Stimulated activated CD4-positive, alpha-beta T cell treated with anti-CD3 and anti-CD28 coated beads, Interleukin-4, amount 100 ng/mL, for 4 hours (primary cell): Measurements from ENCODE around the gene MAX.
"Not testable (repeated sequence)": the region's sequence is repeated elsewhere in the genome, so short reads cannot be mapped to it uniquely, and the experiment has no call there.

Source experiments
- DNase-seq, 2 experiments: peaks; one replicate each; pipeline ENCODE4 v3.0.0-alpha.2; 2020

MAX gene

DNA sequence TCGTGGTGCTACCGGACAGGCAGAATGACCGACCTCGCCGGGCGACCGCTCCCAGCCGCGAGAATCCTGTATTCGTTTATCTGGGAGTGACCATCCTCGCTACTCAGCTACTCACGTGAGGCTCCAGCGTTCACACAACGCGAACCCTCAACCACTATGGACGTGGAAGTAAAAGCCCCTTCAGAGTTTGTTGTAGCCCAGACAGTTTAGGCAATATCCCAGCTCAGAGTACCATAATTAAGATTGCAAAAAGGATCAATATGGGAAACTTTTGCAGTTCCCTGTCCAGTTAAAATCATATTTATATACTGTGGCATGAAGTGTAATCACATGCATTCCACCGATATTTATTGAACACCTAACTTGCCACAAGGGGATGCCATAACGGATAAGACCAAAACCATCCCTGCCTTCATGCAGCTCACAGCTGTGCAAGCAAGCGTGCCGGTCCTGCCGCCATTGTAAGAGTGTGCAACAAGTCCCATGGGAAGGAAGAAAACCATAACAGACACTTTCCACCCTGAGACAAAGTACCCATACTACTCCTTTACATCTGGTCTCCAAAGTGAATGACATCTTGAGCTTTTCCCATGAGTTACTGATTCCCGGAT is 938 bp upstream of the MAX start:
- DNase-seq, result no peak

DNA sequence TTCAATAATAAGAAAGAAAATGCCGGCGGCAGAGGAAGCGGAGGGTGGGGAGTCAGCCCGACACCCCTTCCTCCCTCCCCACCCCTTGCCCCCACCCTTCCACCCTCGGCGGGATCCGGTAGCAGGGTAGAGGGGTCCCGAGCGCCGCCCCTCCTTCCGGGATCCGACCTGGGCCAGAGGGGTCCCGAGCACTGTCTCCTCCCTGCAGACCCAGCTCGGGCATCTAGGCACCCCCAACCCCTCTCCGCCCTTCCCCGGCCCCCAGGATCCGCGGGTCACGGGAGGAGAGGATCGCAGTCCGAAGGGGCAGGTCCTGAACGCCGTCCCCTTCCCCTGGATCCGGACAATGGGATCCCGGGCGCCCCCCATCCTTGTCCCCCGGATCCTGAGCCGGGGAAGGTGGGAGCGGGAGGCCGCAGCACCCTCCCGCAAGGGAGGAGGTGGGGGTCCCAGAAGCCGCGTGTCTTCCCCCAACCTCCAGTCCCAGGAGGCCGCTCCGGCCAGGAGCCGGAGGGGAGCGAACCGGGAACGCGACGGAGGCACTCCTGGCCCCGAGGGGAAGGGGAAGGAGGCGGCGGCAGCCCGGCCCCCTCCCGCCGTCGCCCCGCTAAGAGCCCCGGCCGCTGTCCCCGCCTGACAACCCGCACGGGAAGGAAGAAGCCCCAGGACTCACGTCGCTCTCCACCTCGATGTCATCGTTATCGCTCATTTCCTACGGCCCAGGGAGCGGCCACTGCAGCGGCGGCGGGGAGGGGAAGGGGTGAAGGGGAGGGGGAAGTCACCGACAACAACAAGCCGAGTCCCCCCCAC is 481 bp downstream of the MAX start:
- DNase-seq, result peak; percentile 28 to 38

DNA sequence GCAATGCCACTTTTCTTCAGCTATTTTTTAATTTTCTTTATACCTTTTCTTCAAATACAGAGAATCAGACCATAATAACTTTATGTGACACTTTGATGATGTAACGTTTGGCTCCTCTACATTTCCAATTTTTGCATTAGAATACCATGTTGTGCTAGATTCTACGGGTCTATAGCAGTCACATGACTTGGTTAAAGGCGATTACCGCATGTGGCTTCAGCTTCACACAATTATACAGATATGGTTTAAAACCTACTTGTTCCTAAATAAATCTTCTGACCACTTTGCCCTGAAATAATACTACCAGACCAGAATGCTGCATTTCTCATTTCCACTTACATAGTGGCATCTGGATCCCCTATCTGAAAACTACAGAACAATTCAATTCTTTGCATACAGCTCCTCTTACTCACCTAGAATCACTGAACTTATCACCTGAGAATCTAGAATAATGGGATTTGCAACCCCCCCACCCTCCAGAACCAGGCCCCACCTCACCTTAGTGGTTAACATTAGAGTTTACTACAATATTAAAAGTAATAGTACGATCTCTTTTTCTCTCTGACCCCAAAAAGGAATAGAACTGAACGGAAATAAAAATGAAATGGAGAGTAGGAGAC is 1.3 kb downstream of the MAX start:
- no peak for DNase-seq

DNA sequence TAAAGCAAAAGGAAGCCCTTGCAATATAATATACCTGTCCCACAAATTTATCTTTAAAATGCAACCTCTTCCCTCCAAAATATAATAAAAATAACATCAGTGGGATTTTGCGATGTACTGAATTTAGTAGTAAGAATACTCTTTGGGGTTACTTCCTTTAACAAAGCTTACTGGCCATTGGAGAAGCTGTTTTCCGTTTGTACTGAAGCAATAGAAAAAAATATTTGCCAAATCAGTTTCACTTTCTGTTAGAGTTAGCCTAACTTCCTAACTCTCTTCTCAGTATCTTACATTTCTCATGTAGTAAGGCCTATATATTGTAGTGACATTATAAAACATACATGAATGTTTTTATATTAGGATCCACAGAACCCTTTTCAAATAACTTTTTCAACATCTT is 3.7 kb downstream of the MAX start:
- DNase-seq, result no peak

DNA sequence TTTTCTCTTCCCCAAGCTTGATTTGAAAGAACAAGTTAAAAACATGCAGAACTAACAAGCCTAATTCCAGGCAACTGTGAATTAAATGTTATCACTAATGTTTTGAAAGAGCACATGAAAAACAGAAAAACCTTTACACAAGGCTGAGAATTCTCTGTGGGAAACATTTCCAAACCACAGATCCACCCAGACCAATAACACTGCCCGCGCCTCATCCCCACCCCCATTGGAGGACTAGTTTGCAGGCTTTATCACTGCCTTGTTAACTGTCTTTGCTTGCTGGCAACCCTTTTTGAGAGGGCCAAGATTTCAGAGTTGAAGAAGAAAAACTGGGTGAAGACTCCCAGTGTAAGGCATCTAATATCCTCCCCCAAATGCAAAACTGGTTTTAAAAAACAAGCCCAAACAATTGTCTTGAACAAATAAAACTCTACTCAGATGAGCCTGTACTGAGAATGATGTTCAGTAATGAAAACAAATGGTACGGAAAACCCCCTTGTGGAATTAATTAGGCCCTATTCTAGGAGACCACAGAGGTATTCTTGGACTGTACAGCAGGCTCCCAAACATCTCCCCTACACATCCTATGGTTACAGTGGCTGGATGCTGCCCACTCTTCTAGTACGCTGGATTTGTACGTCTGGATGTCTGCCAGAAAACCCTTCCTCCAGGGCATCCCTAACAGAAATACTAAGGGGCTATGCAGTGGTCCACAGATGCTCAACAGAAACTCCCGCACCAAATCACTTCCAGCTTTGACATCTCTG is 5.8 kb downstream of the MAX start:
- DNase-seq, result no peak

DNA sequence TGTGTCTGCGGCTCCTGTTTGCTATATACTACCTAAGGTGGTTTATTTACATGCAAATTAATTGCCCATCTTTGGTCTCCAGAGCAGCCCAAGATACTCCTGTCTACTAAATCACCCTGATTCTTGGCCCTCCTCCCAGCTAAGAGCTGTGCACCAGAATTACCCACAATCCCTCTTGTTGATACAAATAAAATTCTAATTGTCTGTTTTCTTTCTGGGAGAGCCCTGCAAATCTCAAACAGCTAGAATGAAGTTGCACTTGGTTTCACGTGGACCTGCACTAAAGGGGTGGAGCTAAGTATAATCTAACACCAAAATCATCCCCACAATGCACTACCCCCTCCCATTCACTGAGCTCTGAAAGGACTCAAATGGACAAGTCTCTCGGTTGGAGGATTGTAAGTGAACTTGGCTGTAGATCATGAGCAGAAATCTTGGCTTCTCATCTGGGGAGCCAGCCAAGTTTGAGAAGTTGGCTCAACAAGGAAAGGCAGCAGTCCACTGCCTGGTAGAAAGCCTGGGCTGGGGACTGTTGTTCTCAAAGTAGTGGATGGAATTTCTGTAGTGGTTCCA is 6.6 kb downstream of the MAX start:
- no peak for DNase-seq

DNA sequence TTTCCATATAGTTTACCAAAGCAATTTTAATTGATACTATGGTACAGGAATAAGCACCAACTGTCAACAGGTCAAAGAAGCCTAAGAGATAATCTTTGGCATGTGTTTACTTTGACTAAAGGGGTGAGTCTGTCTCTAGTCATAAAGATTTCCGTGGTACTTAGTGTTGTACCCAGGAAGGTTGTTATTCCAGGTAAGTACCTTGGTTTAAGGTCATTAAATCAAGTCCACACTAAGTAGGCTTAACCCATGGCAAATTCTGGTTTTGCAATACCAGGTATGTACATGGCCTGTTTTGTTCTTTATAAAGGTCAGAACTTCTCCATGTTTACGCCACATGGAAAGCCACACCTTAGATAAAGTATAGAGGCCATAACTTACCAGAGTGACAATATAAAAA is 10.0 kb downstream of the MAX start:
- no peak for DNase-seq

DNA sequence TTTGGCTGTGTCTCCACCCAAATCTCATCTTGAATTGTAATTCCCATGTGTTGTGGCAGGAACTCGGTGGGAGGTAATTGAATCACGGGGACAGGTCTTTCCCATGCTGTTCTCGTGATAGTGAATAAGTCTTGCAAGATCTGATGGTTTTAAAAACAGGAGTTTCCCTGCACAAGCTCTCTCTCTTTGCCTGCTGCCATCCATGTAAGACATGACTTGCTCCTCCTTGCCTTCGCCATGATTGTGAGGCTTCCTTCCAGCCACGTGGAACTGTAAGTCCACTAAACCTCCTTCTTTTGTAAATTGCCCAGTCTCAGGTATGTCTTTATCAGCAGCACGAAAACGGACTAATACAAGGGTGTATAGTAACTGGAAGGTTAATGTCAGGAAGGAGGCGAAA is 14.5 kb downstream of the MAX start:
- not testable (repeated sequence) for DNase-seq

DNA sequence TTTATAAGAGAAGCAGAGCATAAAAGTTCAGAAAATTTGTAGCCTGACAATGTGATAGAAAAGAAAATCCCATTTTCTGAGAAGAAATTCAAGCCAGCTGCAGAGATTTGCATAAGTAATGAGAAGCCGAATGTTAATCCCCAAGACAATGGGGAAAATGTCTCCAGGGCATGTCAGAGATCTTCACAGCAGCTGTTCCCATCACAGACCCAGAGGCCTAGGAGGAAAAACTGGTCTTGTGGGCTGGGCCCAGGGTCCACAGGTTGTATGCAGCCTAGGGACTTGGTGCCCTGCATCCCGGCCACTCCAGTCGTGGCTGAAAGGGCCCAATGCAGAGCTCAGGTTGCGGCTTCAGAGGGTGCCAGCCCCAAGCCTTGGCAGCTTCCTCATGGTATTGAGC is 15.6 kb downstream of the MAX start:
- not testable (repeated sequence) for DNase-seq

DNA sequence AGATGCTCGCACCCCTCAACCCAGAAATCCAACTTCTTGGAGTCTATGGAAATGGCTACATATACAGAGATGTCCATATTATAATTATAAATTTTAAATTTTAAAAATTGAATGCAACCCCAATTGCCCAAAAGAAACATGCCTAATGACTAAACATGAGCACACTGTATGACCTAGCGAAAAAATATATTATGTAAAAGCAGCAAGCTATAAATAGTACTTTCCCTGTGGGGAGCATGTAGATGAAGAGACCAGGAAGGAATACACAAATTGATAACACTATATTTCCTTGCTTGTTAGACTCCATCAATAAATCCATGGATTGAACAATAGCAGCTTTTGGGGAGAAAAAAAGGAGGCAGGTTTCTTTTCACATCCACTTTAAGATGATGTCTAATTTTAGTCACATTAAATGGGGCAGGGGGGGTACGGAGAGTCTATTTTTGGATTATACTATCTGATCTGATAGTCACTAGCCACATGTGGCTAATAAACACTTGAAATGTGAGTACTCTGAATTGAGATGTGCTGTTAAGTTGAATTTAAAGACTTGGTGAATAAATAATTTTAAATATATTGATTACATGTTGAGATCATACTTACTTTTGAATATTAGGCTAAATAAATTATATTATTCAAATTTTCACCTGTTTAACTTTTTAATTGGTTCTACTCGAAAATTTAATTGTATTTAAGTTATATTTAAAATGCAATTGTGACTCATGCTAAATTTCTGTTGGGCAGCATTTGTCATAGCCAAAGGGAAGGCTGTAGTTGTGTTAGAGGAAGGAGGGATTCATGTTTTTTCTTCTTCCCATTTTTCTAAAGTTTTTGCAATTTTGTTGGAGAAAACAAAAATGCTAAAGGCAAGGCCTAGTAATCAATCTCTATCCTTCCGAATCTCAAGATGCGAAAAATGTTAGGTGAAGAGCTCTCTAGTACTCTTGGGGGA is 17.5 kb downstream of the MAX start:
- DNase-seq, result no peak

DNA sequence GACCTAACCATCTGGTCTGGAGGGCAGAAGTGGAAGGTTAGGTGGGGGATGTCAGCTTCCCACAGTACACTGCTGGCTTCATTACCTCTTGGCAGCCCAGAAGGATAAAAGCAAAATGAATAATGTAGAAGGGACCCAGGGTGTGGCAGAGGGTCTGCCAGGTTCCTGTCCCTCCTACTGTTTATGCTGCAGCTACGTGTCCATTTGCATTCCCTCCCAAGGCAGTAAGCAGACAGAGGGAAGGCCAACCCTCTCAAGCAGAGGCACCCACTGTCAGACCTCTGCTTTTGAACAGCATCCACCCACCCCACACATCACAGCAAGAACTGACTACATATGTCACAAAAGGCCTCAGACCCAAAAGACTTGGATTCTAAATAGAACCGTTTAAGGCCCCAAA is 19.4 kb downstream of the MAX start:
- no peak for DNase-seq

DNA sequence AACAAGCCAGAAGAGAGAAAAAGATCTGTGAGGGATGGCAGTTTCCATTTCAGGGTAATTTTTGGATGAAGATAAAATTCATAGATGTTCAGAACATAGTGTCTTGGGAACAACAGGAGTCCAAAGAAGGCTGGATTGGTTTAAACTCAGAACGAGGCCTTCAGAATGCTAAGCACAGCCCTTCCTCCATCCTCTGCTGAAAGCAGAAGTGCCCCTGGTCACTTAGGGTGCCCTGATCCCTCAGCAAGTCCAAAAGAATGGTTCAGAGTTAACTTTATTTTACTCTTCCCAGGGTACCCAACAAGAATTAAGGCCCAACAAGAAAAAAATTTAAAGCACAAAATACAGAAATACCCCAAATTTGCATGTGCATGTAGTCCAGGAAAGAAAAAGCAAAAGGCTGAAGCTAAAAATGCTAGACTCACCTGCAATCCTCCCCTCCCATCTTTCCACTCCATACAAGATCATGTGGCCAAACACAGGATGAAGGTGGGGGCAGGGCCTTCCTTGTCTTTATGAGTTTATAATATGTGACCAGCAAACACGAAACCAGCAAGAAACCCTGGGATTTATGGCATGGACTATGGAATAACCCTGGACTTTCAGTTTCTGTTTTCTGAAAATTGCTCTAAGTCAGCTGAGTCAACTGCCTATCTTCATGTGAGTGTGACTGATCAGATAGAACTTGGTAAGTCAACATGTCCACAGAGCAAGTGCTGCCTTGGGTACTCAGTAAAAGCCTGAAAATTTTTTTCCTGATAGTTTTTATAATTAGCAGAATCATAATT is 21.2 kb downstream of the MAX start:
- no peak for DNase-seq

DNA sequence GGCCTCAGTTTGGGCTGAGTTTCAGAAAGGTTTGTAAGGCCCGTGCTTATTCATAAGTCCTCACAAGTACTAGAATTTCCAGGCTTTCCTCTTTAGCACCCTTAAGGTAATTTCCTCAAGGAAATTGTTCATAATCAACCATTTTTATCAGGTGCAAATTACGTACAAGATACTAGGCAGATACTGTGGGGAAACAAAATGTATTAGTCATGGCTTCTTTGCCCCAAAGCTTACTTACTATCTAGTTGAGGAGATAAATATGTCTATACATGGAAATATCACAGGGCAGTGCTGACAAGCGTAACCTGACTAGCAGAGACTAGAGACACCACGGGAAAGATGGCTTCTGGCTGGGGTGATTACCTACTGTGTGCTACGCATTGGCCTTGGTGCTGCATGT is 22.5 kb downstream of the MAX start:
- DNase-seq, result no peak

DNA sequence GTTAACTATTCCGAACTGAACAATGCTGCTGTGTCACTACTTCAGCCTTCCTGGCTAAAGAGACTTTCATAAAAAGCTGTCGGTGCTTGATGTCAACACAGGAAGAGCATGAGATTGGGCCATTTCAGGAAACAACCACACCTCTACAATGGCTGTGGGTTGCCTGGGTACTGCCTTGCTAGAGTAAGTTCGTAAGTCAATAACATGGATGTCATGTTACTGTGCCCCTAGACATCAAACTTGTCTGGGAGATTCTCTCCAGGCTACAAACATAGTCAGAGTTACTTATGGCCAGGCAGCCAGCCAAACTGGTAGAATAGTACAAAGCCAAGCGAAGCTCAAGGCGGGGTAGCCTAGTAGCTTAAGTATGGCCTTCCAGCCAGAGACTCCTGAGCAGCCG is 23.1 kb downstream of the MAX start:
- no peak for DNase-seq

DNA sequence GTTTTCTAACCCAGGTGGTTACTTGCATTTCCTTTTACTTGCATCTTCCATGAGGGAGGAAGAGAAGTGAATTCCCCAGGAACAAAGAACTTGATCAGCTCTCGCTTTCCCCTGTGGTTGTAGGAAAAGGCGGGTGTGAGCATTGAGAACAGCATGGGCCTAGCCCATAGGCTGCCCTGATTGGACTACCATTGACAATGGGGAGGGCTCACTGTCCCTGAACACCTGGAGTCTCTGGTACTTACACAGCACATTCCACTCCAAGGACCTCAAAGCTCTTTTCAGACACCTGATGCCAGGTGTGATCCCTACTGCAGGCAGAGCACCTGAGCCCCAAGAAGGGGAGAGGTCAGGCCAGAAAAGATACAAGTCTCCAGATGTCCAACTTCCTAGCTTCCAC is 25.0 kb downstream of the MAX start:
- no peak for DNase-seq

DNA sequence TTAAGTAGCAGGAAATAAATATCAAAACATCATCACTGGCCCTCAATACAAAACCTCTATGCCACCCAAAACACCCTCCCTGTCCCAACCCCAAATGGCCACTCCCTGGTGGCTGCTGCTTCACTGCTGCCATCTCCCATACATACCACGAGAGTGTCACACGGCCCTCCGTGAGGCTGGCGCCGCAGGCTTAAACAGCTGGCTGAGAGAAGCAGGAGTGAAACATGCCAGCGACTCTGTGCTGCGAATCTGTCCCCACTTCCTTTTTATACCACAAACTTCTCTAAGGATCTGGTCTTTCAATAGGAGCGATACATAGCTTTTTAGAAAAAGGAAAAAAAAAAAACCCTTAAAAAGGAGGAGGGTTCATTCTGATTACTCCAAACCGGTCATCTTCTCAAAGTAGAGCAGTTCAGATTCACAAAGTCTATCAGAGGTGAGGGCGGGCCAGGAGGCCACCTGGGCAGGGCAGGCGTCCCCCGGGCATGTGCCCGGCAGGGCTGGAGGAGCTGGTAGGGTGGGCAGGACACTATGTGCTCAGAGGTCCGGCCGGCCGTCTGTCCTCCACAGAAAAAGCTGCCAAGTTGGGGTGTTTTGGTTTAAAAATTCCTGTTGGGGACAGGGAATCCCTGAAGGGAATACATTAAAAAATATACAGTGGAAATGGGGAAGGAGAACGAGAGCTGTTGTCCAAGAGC is 26.5 kb downstream of the MAX start:
- DNase-seq, result no peak

DNA sequence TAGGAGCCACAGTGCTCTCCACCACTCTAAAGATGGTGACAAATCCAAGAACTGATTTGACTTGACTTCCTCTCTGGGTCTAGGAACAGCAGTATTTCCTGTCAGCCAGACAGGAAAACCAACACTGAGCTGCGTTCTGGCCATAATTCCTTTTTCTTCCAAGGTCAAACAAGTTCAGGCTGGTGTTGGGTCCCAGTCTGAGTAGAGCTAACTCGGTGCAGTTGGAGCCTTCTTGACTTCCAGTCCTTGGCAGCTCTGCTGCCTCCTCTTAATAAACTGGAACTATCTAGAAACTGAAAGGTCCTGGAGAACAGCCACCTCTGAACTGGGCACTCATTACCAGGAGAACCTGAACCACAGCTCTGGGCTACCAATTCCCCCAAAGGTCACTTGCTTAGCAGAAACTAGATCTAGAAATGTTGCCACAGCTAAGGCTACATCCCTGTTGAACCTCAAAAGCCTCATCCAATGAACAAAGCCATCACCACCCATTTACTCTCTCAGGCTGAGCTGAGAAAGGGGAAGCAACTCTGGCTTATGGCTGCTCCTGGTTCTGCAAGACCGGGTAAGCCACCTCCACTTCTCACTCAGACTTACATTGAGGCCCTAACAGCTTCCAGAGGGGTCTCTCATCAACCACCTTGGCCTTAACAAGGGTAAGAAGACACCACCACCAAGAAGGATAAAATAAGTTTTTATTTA is 27.7 kb downstream of the MAX start:
- DNase-seq, result no peak

DNA sequence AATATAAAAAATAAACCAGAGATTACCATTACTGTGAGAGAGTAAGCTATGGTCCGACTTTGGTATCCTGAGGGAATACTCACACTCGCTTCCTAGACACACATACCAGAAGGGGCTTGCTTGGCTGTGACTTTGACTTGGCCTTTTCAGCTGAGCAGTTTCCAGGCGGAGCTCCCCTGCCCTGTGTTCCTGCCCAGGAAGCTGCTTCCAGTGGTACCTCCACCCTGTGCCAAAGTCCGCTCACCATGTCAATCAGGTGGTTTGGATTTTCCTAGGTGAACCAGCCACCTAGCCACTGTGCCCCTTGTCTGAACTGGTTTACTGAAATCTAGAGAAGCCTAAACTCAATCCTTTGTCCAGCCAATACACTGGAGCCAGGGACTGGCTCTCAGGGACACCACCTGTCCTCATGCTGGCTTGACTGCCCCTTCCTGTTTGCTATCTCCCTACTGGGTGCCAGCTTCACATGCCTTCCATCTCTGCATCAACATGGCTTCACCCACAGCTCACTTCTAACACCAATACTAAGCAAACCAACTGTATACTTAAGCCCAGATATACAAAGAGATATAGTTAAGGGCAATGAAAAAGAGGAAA is 28.6 kb downstream of the MAX start:
- no peak for DNase-seq

DNA sequence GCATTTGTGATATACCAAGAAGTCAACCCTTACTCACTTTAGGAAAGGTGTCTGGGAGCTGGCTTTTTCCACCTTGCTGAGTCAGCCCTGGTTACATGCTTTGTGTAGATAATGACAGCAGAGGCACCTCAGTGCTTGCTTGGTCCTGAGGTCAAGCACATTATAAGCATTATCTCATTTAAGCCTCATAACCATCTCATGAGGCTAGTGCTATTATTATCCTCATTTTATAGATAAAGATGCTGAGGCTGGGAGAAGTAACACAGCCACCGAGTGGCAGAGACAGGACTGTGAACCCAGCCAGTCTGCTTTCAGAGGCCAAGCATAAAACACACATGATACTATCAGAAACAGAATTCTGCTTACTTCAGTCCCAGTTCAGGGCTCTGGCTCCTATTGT is 29.4 kb downstream of the MAX start:
- no peak for DNase-seq
